GM12892 (cell line): ENCODE data around the gene CD160.
"Not testable (repeated sequence)": the region's sequence is repeated elsewhere in the genome, so short reads cannot be mapped to it uniquely, and the experiment has no call there.

ENCODE experiments used
- DNase-seq: peaks from one replicate; pipeline ENCODE4 v3.0.0; 2011; ENCODE audit not compliant: insufficient read length
- FAIRE-seq: peaks from 2 replicates; lab custom pipeline; 2011; peaks lifted over from hg19 to GRCh38; lab: Jason Lieb, UNC
- POLR2A ChIP-seq: IDR thresholded peaks from 2 replicates; pipeline ENCODE4 v1.6.1; 2011; ENCODE audit warnings: low read depth, low read length, control low read depth
- POLR2AphosphoS5 ChIP-seq: IDR thresholded peaks from 2 replicates; pipeline ENCODE4 v1.6.1; 2011; ENCODE audit warnings: low read depth, low read length, control low read depth
- TAF1 ChIP-seq: IDR thresholded peaks from 2 replicates; pipeline ENCODE4 v1.6.1; 2011; ENCODE audit warnings: low read depth, mild to moderate bottlenecking, control low read depth, low read length, borderline replicate concordance

Gene CD160

DNA sequence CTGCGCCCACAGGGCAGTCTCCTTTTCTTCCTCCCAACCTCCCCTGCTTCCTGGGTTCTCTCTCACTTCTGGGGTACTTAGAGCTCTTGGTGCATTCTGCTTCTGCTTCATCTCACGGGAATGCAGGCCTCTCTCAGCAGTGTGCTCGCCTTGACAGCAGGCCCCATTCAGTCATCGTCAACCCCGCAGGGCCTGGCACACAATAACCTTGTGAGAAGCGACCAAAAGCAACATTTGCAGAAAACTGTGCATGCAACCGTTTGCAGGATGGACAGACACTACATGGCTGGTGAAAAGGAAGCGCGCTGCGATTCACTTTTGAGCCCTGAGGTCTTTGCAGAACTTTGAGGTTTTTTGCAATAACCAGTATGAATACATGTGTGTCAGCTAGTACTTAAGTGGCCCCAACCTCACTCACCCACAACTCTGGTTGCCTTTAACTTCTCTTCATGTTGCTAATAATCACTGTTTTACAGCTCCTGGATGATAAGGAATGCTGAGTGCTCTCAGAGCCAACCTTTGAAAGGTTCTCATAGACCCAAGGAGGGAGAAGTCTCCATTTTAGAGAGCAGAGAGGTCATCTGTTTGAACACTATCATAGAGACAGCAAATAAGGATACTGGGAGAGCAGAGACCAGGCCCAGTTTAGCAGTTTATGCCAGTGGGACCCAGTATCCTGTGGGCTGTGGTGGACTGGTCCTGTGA is 2.5 kb upstream of the CD160 start:
- FAIRE-seq (no peak), DNase-seq (no peak)
- no peak for TF ChIP-seq POLR2A
- TF ChIP-seq POLR2AphosphoS5: no peak
- no peak for TF ChIP-seq TAF1

- TF ChIP-seq POLR2AphosphoS5: no peak
- TF ChIP-seq TAF1: no peak
- TF ChIP-seq POLR2A: no peak
- no peak for FAIRE-seq
- no peak for DNase-seq
Measured at GRCh38 chr1:145717833-145718232, 1.5 kb upstream of the CD160 start.

DNA sequence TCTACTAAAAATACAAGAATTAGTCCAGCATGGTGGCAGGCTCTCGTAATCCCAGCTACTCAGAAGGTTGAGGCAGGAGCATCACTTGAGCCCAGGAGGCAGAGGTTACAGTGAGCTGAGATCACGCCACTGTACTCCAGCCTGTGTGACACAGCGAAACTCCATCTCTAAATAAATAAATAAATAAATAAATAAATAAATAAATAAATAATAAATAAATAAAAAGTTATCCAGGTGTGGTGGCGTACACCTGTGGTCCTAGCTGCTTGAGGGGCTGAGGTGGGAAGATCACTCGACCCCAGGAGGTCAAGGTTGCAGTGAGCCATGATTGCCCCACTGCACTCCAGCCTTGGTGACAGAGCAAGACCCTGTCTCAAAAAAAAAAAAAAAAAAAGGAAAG is 834 bp upstream of the CD160 start:
- not testable (repeated sequence) for DNase-seq, FAIRE-seq

DNA sequence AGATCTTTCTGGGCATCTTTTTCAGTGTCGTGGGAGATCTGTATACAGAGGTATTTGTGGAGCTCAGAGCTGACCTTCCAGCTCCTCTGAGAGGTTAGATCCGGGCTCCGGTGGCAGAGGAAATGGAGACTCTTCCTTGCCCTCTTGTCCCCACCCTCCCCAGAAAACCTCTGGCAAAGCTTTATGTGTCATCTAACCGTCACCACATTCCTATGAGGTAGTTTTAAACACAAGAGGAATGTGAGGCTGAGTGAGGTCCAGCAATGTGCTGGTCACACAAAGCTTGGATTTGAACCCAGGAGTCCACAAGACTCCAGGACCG is 1.2 kb downstream of the CD160 start:
- DNase-seq: no peak
- no peak for FAIRE-seq
- TF ChIP-seq TAF1: no peak
- TF ChIP-seq POLR2A: no peak
- no peak for TF ChIP-seq POLR2AphosphoS5

DNA sequence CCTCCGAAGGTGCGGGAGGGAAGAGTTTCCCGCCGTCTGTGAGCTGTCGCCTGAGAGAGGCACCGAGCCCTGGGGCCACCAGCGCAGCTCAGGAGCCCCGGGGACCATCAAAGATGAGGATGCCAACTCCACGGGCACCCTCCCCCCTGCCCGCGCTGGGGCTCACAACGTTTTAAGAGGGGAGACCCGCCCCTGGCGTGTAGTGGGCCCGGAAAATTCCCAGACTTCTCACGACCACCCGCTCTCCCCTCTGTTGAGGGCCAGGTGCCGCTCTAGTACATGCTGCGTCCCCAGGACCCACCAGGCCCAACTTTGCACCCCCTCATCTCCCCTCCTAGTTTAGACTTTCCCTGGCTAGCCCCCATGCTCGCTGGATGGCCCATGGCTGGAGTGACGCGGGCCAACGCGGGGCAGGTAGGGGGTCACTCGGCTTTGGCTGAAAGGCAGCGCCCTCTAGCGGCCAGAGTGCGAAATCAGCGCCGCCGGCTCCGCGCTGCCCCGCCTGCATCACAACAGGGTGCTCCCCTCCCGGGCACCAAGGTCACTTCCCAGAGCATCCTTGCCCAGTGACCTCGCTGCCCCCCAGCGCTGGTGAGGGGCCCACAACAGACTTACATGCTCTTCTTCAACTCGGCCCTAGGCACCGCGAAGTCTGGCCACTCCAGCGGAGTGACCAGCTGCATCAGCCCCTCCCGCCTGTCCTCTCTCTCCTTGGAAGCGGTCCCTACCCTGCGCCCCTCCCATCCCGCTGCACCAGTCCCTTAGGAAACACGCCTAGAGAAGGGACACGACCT is 1.8 kb downstream of the CD160 start:
- FAIRE-seq (peak; percentile 80), DNase-seq (peak; percentile 61)
- TF ChIP-seq POLR2A: no peak
- no peak for TF ChIP-seq POLR2AphosphoS5
- TF ChIP-seq TAF1: no peak

- FAIRE-seq: not testable (repeated sequence)
Measured at GRCh38 chr1:145726193-145726592, 6.9 kb downstream of the CD160 start.

DNA sequence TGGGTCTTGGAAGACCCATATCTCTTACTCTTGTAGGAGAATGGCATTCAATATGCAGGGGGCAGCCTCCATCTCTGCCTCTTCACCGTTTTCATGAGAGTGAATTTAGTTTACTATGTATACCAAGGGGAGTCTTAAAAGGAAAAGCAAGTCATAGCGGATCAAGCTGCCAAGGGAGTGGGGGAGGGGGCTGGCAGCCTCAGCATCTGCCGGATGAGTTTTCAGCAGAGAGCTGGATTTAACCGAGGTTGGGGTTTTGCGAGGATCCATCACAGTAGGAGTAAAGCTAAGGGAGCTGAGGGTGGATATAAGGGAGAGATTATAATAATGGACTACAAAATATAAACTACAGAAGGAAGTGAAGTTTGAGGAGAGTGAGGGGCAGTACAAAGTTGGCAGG is 9.9 kb downstream of the CD160 start:
- TF ChIP-seq POLR2AphosphoS5 (no peak), TAF1 (no peak), POLR2A (no peak)
- no peak for DNase-seq
- FAIRE-seq: no peak

More at GRCh38 chr1:145726193-145726592, 6.9 kb downstream of the CD160 start:
- DNase-seq: not testable (repeated sequence)

- no peak for DNase-seq
- no peak for FAIRE-seq
- no peak for TF ChIP-seq TAF1
- no peak for TF ChIP-seq POLR2A
- no peak for TF ChIP-seq POLR2AphosphoS5
Measured at GRCh38 chr1:145729666-145730436, 10.6 kb downstream of the CD160 start.

DNA sequence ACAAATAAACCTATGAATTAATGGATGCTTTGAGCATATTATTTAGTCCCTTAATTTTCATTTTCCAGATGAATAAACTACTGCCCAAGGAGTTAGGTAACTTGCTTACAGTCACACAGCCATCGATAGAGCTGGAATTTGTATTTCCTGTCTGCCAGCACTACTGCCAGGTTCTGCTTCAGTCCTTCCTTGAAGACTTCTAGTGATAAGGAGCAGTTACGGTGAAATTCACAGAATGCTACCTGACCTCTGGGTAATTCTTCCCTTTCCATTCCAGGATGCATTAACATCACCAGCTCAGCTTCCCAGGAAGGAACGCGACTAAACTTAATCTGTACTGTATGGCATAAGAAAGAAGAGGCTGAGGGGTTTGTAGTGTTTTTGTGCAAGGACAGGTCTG is 11.2 kb downstream of the CD160 start:
- DNase-seq: no peak
- FAIRE-seq: peak; percentile 9
- TF ChIP-seq POLR2A: no peak

GRCh38 chr1:145730900-145731299 is 11.6 kb downstream of the CD160 start:
- DNase-seq: no peak
- FAIRE-seq: no peak
- TF ChIP-seq TAF1: no peak
- no peak for TF ChIP-seq POLR2A
- TF ChIP-seq POLR2AphosphoS5: no peak

DNA sequence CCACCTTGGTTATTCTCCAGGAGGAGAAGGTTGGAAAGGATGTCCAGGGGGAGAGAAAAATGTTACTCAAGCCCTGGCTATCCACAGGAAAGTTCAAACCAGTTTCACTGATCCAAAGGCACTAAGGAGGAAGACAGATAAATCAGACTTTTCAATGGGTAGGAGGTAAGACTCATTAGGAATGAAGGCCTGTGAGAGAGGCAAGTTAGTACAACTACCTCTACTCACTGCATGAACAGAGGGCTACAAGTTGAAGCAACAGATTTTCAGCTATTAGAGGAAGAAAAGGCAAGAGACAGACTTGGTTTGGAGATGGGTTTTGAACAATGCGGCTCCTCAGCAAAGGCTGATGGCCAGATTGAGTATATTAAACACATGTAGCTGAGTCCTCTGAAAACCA is 16.9 kb downstream of the CD160 start:
- DNase-seq (no peak), FAIRE-seq (no peak)
- TF ChIP-seq POLR2A (no peak), POLR2AphosphoS5 (no peak), TAF1 (no peak)

DNA sequence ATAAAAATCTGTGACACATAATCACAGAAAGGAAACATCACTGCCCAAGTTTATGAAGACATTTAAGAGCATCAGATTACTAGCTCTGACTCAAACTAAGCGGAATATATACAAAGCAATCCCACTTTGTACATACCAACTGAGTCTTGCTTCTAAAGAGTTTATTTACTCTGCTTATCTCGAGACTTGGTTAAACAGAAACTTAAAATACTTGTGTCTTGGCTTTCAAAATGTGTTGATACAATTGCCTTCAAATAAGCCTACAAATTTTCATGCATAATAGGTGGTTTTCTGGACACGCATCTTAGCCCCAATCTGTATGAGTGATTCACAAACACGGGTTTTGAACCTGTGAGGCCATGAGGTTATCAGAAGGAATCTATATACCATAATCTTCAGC is 21.0 kb downstream of the CD160 start:
- DNase-seq (no peak), FAIRE-seq (no peak)
- TF ChIP-seq POLR2A (no peak), TAF1 (no peak), POLR2AphosphoS5 (no peak)
